ENCODE measurements around the gene CSNK1G1.
"Not testable (repeated sequence)": the region's sequence is repeated elsewhere in the genome, so short reads cannot be mapped to it uniquely, and the experiment has no call there.

Gene CSNK1G1

DNA sequence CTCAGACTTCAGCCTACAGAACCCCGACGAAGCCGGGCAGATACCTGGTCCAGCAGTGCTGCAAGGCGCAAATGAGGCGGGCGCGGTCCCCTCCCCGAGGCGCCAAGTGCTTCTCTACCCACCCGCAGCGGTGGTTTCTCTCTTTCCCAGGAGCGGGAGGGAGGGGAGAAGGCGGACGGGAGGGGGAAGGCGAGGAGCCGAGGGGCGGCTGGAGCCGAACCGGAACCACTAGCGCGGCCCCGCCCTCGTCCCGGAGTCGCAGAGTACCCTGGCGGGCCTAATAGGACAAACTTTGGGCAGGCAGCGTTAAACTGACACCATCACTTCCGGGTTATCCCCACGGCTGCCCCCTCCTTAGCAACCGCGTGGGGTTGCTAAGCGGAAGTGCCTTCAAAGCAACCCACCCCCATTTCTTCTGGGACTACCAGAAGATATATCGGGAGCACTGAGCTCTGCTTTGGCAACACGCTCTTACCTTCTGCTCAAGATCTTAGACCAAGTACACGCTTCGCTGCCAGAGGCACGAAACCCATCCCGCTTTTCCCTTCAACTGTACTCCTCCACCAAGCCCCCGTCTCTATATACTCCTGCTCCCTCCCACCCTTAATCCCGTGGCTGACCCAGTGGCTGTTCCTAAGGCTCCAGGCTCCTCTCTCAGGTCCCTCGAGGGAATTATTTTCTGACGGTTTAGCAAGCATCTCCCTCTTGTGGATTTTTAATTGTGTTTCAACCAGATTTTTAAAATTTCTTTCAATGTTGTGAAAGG, at the start of gene CSNK1G1:
CSNK1G1 (minus strand) TSS at position 230 of the 766 bp plus-strand sequence. CDS start 55,674 bp downstream, outside the sequence.
- DNase-seq, result peak; percentile 99

DNA sequence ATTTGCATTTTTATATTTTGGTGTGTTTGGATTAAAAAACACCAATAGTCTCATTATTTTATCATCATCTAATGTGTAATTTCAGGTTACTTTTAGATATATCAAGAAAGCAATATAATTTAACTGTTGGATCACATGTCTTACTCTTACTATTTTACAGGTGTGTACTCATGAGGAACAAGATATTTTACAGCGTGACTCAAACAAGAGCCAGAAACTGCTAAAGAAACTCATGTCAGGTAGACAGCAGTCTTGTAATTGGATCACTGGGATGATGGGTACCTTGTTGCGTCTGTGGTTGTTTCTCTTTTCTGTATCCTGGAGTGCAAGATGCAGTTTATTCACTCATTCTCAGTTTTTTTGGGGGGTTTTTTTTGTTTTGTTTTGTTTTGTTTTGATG, 44.6 kb upstream of the CSNK1G1 start:
- no peak for DNase-seq

DNA sequence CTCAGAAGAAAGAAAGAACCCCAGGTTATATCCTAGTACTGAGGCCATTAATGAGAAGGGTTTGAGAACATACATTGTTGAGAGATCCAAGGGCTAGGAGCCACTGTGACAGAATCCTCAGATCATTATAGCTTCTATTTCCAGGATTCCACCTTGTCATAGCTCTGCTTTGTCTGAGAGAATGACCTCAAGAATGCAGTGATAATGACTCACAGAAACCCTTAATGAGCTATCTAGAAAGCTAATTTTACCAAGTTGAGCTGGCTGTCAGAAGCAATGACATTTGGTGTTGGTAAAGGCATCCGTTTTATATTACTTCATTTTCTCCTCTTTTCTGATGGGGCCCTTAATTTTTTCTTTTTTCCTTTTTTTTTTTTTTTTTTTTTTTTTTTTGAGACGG, 42.6 kb upstream of the CSNK1G1 start:
- DNase-seq, result no peak

DNA sequence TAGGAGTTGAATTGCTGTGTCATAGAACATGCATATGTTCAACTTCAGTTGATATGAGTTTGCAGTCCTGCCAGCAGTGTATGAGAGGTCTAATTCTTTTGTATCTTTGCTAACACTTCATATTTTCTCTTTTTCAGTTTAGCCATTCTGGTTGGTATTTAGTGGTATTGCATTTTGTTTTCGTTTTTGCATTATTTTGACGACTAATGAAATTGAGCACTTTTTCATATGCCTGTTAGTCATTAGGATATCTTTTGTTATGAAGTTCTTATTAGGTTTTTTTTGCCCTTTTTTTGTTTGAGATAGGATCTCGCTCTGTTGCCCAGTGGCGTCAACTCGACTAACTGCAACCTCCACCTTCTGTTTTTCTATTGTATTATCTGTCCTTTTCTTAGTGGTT, 40.8 kb upstream of the CSNK1G1 start:
- no peak for DNase-seq

DNA sequence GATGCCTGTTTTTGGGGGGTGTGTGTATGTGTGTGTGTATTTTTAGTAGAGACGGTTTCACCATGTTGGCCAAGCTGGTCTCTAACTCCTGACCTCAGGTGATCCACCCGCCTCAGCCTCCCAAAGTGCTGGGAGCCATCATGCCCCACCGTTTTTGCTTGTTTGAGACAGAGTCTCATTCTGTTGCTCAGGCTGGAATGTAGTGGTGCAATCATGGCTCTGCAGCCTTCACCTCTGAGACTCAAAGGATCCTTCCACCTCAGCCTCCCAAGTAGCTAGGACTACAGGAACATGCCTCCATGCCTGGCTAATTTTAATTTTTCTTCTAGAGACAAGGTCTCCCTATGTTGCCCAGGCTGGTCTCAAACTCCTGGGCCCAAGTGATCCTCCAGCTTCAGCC, 36.5 kb upstream of the CSNK1G1 start:
- DNase-seq, result not testable (repeated sequence)

DNA sequence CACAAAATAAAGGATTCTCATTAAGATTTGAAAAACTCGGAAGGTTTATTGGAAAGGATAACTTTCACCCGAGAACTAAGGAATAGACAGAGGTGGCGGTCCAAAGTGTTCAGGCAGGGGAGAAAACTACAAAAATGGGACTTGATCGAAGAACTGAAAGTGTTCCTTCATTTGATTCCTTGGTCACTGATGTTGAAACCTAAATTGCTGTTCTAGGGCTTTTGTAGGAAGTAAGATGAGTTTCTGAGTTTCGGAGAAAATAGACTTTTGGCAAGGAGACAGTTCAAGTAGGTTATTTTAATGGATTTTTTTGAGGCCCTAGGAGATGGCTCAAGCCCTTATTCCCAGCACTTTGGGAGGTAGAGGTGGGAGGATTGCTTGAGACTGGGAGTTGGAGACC, 33.1 kb upstream of the CSNK1G1 start:
- DNase-seq, result no peak

DNA sequence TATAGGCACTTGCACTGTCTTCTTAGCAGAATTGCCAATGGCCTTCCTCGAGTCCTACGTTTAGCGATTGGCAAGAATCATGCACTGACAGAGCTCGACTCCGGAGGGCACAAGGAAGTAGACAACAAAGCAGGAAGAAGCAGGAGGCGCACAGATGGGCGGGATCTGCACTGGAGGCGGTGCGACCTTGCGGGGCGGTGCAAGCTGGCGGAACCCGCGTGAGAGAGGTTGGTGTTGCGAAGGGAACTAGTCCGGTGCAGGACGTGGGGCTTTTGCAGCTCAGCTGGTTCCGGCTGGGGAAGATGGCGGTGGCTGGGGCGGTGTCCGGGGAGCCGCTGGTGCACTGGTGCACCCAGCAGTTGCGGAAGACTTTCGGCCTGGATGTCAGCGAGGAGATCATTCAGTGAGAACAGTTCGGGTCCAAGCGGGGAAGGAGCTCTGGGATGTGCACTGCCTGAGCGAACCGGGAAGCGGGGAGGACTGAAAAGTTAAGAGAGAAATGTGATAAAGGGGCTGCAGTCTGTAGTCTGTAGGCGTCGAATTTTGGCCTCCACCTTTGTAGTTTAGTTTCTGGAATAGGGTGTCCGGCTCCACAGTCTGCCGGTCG, 31.7 kb upstream of the CSNK1G1 start, which contains the start of gene TRIP4:
TRIP4 (plus strand) TSS at position 275 of the 607 bp plus-strand sequence; CDS start at position 303, 28 bp downstream.
- peak; percentile 99 for DNase-seq

DNA sequence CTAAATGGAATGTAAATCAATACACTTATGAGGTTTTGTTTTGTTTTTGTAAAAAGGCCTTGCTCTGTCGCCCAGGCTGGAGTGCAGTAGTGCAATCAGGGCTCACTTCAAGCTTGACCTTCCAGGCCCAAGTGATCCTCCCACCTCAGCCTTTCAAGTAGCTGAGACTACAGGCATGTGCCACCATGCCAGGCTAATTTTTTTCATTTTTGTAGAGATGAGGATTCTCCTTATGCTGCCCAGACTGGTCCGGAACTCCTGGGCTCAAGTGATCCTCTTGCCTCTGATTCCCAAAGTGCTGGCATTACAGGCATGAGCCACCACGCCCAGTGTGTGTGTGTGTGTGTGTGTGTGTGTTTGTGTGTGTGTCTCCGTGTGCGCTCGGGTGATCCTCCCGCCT, 30.3 kb upstream of the CSNK1G1 start:
- no peak for DNase-seq

DNA sequence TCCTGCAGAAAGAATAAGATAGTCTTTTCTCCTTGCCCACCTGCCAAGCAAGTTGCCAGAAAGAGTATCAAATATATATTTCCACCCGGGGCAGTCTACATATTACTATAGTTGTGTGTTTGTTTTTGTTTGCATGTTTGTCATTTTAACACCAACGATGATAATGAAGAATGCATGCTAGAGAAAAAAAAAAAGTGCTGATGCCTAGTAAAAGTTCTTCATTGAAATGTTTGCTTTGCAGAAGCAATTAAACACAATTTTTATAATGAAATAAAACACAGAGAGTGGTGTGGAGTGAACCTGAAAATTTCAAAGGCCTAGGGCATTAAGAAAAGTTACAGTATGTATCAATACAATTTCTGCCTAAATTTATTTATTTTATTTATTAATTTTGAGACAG, 27.8 kb upstream of the CSNK1G1 start:
- DNase-seq, result no peak

DNA sequence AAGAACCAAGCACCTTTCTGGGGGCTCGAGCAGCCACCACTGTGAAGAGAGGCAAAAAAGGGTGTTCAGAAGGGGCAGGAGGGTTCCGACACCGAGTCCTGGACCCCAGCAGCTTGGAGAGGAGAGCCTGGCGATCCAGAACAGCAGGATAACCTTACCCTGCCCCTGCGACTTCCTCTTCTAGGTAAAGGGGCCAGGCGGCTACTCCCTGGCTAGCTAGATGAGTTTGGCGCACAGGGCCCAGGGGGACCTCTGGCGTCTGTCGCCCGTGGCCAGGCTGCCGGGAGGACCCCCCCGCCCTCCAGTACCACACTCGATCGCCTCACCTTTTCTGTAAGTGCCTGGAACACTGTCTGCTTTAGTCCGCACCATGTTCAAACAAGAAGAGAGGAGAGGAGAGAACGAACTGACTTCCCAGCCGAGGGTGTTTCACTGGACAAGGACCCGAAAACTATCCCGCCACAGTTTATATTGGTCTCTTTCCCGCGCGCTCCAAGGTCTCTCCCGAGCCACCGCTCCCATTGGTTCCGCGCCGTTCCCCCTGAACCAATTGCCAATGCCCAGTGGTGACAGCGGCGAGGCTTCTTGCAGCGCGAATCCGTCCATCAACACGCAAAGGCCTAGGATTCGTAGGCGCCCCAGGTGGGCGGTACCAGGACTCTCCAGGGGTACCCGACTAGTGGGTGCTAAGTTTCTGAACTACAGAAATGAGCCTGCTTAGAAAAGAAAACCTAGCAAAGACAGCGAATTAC, 25.2 kb upstream of the CSNK1G1 start, which contains the start of gene PCLAF:
PCLAF (minus strand) TSS at position 442 of the 752 bp plus-strand sequence; CDS start at position 372, 70 bp downstream.
- peak; percentile 100 for DNase-seq

DNA sequence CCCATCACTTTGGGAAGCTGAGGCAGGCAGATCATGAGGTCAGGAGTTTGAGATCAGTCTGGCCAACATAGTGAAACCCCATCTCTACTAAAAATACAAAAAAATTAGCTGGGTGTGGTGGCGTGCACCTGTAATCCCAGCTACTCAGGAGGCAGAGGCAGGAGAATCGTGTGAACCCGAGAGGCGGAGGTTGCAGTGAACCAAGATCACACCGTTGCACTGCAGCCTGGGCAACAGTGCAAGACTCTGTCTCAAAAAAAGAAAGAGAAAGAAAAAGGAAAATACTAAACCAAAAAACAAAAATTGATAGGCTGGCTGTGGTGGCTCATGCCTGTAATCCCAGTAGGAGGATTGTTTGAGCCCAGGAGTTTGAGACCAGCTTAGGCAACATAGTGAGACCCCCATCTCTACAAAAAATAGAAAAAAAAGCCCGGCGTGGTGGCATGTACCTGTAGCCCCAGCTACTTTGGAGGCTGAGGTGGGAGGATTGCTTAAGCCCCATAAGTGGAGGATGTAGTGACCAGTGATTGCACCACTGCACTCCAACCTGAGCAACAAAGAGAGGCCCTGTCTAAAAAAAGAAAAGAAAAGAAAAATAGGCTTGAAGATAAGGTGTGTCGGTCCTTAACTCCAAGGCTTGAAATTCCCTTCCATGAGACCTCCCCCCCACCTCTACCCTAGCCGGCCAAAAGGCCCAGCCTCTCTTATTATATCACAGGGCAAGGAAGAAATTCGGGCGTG, 24.3 kb upstream of the CSNK1G1 start:
- peak; percentile 24 for DNase-seq

DNA sequence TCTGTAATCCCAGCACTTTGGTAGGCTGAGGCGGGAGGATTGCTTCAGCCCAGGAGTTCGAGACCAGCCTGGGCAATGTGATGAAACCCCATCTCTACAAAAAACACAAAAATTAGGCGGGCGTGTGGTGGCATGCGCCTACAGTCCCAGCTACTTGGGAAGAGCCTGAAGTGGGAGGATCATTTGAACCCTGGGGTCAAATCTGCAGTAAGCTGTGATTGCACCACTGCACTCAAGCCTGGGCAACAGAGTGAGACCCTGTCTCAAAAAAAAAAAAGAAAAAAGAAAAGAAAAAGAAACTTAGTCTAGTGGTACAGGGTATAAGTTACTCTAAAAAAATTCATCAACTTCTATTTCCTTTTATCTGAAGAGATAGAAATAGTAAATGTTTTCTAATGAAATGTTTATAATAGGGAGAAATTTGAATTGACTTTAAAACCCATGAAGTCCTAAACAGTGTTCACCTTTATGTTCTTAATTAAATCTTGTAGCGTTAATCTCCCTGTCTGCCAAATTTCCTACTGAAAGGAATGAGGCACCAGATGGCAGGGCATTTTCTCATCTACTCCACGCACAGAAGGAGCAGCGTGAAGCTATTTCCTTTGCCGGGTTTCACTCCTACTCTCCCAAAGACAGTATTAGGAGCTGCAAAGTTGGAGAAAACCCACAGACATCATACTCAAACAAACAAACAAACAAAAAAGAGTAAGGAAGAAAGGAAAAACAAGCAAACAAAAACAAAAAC, 23.4 kb upstream of the CSNK1G1 start:
- no peak for DNase-seq

DNA sequence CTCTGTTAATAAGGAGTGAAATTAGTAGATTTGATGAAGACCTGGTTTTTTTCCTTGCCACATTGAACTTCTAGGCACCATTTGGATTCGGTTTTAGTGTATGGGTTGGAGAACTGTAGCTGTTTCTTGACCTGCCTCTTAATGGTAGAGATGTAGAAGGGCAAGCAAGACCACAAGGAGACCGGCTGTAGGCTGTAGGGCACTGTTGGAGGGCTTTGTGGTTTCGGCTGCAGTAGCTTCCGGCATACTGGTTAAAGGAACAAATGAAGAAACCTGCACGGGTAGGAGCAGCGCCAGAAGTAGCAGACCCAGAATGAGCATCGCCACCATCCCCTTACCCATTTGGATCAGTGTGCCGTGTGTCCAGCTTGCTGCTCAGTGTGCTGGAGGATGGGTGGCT, 17.4 kb upstream of the CSNK1G1 start:
- DNase-seq, result peak; percentile 36

DNA sequence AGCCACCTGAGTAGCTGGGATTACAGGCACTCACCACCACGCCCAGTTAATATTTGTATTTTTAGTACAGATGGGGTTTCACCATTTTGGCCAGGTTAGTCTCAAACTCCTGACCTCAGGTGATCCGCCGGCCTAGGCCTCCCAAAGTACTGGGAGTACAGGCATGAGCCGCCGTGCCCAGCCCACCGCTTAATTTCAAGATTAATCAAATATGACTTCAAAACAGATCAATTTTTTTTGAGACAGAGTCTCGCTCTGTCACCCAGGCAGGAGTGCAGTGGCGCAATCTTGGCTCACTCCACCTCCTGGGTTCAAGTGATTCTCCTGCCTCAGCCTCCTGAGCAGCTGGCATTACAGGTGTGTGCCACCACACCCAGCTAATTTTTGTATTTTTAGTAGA, 15.4 kb upstream of the CSNK1G1 start:
- not testable (repeated sequence) for DNase-seq

DNA sequence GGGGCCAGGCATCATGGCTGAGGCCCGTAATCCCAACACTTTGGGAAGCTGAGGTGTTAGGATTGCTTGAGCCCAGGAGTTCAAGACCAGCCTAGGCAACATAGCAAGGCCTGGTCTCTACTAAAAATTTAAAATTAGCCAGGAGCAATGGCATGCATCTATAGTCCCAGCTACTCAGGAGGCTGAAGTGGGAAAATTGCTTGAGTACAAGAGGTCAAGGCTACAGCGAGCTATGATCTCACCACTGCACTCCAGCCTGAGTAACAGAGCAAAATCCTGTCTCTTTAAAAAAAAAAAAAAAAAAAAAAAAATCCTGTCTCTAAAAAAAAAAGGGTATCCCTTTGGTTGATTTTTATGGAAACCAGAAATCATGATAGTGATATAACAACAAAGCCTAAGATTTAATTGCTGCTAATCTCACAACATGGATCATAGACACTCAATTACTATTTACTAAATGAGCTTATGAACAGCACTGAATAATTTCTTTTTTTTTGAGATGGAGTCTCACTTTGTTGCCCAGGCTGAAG, 13.2 kb upstream of the CSNK1G1 start:
- no peak for DNase-seq

DNA sequence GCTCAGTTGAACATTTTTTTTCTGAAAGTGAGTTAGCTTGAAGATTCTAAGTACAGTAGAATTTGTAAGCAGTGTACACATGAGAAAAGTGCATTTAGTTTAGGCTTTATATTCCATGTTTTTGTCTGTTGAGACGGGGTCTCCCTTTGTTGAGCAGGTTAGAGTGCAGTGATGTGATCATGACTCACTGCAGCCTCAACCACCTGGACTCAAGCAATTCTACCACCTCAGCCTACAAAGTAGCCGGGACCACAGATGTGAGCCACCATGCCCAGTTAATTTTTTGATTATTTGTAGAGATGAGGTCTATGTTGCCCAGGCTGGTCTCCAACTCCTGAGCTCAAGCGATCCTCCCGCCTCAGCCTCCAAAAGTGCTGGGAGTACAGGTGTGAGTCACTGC, 5.3 kb upstream of the CSNK1G1 start:
- no peak for DNase-seq

DNA sequence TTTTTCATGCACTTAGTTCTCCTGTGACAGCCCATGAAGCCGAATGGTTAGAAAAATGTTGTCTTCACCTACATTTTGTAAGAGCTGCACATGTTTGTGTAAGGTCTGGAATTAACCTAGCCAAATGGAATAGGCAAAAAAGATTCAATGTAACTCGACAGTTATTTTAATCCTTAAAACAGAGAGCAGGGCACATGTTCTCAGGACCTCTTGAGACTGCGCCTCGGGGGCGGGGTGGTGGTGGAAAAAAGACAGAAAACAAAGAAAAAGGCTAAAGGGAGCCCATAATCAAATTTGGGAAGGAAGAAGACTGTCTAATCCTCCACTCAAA, 702 bp upstream of the CSNK1G1 start:
- DNase-seq, result no peak

DNA sequence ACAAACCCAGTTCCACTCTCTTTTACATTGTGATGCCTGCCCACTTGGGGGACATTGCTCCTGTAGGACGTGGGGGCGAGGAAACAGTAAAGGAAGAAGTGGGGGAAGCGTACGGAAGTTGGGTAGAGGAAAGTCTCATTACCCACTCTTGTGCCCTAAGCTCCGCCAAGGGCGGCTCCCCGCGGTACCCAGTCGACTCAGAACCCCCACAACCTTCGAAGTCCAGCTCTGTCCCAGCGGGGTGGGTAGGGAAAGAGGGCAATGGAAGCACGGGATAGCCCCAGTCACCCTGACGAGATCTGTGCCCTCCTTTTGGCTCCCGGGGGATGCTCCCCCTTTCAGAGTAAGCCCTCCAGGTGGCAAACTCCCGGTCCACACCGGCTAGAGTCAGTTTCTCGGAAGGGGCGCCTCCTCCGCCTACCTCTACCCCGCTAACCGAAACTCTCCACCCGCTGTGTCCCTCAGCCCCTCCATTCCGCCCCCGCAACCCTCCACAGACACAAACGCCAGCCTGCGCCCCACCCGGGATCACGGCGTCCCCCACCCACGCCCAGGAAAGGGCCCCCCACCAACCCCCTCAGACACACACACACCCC, 527 bp downstream of the CSNK1G1 start:
- DNase-seq, result peak; percentile 56

DNA sequence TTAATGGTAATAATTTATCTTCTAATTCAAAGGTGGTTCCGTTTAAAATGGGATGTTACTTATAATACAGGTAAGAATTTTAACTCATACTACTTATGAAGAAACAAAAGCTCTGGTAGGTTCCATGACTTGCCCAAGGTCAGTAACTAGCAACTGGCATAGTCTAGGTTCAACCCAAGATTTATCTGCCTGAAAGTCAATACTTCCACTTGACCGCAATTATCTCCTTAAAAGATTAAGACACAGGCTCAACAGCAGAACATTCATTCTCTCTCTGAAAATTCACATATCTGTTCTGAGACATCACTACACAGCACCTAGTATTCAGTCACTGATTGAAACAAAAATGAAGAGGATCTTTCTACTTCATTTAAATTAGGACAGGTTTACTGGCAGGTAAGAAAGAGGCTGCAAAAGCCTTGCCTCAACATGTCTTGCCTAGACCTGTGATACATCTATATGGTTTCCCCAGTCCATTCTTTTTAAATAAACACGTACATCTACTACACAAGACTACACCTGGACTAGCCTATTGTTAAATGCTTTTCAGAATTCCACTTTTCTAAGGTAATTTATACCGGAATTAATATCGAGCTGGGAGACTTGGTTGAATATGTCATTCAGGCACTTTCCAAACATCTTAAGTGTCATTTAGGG, 1.2 kb downstream of the CSNK1G1 start:
- DNase-seq, result peak; percentile 28

DNA sequence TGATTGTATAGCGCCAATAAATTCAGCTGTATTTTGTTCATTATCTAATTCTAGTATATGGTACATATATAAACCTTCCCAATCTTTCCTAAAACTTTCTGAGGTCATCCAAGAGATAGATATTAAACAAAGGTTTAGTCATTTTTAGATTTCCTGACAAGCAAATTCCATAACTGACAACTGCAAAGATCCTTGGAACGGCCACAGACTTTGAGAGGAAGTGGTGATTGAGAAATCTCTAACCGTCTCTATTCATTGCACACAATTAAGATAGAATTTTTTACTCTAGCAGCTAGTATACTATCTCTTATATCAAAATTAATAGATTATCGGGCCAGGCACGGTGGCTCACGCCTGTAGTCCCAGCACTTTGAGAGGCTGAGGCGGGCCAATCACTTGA, 4.7 kb downstream of the CSNK1G1 start:
- no peak for DNase-seq

DNA sequence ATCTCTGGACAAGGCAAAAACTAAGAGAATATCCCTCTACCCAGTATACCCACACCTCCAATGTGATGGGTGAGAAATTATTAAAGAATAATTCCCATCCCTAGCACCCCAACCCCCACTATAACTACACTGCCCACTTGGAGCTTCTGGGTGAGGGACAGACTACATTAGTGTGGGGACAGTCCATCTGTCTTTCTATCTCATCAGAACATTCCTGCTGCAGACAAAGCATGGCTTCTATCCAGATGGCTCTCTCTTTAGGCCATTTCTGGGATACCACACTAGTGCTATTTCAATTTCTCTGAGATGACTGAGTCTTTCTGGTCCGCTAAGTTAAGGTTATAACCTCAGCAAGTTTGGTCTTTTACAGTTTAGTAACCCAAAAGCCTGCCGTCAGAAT, 6.6 kb downstream of the CSNK1G1 start:
- DNase-seq, result no peak

Measured in hematopoietic multipotent progenitor cell treated with erythropoietin and hydrocortisone succinate and interleukin-3 and kit ligand, for 4 days (in vitro differentiated cells).